Measurements from ENCODE around the gene BAIAP2.
"Not testable (repeated sequence)": the region's sequence is repeated elsewhere in the genome, so short reads cannot be mapped to it uniquely, and the experiment has no call there.

The BAIAP2 gene

DNA sequence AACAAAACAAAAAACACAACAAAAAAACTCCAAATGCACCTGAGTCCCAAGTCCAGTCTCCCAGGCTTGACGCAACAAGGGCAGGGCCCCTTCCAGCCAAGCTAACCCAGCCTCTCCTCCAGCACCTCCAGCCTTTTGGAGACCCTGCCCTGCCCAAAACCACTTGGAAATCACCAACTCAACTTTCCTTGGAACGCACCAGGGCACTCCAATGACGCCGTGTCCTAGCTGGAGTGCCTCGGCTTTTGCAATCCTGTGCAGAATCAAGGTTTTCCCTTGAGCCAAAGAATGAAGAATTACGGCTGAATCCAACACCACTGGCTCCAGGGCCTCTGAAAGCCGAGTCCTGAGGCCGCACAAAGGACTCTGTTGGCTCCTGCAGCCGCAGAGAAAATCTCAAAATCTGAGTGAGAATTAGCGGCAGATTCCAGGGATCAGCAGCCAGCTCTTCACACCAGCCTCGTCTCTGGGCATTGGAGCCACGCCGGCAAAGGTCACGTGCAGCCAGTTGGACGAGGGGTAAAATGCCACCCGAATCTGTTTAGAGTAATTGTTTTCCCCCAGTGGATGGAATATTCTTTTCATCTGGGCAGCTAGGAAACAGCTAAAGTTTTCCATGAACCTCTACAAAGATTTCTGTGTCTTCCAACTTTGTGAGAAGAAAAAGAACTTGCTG, 9.7 kb upstream of the BAIAP2 start:
- DNase-seq = no peak

DNA sequence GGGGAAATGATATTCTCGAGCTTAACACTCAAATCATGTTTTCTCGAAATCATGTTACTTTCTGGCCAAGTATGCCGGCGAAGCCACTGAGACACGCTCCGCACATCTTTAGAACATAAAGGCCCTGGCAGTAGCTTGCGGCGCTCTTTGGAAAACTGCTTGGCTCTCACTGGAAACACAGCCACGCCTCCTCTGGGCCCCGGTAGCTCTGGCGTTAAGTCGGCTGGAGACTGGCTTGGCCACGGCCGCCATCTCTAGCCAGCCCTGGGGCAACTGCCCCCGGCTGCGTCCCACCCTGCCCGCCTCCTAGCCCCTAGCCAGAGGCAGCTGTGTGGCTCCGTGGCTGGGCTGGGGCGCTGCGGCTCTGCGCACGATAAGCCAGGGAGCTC, 9.2 kb upstream of the BAIAP2 start:
- no peak for DNase-seq

DNA sequence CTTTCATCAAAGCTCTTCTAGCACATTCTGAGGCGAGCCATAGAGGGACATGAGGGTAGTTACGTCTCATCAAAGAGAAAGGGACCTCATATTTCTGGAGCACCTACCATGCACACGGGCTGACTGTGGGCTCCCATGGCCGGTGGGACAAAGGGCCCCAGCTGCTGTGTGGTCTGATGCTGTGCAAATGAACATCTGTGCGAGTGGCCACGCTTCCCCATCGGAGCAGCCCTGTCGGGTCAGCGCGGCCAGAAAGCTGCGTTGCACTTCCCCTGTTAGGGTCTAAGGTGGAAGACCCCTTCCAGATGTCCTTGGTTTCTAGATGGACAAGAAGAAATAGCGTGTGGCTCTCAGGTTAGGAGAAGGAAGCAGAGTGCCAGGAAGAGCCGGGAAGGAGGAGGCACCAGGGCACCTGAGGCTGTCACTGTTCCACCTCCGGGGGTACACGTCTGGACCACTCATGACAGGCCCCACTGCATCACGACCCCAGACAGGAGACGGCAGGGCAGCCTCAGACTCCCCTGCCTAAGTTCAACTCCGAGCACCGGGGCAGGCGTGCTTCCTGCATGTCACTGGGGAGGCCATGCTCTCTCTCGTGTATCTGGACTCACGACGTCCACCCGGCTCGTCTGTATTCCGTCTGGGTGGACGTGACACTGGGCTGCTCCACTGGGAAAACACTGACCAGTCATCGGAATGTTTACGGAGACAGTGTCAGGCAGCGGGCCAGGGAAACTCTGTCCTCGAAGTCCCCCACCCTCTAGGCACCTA, 8.5 kb upstream of the BAIAP2 start:
- DNase-seq = no peak

DNA sequence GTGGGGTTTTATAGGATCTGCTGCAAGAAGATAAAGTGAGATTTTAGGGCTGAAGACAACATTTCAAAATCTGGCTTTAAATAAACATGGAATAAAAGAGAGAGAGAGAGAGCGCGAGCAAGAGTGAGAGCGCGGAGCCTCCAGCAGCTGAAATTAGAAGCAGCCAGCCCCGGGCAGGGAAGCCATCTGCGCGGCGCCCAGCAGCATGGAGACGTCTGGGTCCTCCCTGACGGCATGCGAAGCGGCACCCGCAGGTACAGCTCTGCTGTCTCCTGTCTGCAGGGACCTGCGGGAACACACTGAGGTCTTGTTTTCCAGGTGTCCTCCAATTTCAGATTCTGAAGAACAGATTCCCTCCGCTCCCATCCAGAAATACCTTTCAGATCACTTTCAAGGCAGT, 7.9 kb upstream of the BAIAP2 start:
- DNase-seq = peak in 2 of 3 experiments; percentile 37 to 58

DNA sequence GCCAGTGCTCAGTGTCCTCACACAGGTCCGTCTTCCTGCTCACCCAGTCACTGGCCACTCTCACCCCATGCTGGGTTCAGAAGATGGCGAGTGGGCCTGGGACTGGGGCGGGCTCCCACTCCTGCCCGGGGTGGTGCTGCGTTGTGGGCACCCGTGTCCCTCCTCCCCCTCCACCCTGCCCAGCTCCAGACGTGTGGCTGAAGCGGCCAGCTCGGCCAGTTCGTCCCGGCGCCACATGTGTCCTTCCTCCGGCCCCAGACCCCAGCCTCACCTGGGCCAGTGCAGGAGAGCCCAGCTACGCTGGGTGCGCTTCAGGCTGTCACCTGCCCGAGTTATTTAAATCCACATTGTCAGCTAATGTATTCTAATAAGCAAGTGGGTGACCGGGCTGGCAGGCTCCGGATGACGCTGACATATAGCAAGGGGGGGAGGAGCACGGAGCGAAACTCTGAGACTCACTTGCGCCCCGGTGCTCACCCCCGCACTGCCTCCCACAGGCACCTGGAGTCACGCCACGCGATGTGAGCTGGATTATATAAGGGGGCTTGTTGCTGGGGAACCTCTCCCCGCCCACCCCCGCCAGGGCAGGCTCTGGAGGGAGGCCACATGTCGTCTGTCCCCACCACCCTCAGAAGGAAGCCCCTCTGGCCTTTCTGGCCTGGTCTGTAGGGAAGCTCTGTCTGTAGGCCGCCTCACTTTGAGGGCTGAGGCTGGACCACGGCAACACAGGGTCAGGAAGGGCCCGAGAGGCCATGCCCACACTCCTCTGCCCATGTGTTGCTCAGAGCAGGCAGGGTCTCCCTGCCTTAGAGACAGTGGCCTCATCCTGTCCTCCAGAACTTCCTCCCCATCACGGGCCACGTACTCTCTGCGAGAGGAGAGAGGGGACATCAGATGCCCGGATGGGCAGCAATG, 7.1 kb upstream of the BAIAP2 start:
- DNase-seq = peak in 2 of 3 experiments; percentile 34 to 41

DNA sequence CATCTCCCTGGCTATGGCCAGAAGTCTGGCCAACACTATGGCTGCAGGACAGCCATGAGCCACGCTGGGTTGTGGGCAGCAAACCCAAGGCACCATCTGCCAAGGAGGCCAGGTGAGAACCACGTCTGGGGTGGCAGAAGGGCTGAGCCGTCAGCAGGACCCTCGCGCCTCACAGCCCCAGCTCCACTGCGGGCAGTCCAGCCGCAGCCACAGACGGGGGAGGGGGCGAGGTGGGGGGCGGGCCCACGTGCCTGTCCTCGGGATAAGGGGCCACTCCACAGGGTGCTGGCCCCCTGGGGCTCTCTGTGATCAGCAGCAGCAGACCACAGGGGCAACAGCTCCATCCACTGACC, 6.5 kb upstream of the BAIAP2 start:
- DNase-seq = peak in 1 of 3 experiments; percentile 6

DNA sequence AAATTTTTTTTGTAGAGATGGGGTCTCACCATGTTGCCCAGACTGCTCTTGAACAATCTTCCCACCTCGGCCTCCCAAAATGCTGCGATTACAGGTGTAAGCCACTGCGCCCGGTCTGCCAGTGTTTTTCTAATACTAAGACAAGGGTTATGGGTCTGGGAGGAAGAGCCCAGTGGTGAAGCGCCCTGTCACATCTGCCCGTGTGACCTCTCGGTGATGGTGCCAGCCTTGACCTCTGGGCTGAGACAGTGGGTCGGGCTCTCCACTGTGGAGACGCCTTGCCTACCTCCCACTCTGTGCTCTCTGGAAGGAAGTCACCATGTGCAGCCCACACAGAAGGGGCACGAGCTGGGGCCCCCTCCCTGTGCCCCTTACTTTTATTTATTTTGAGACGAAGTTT, 5.1 kb upstream of the BAIAP2 start:
- no peak for DNase-seq

DNA sequence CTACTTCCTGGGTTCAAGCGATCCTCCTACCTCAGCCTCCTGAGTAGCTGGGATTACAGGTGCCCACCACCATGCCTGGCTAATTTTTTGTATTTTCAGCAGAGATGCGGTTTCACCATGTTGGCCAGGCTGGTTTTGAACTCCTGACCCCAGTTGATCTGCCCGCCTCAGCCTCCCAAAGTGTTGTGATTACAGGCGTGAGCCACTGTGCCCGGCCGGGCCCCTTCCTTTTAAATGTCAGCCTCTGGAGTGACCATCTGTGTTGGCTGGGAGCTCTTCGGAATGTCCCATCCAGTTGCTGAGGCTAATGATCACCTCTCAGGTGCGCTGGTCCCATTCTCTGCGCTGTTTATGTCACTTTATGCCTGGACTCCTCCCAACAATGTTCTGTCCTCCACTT, 4.6 kb upstream of the BAIAP2 start:
- not testable (repeated sequence) for DNase-seq

DNA sequence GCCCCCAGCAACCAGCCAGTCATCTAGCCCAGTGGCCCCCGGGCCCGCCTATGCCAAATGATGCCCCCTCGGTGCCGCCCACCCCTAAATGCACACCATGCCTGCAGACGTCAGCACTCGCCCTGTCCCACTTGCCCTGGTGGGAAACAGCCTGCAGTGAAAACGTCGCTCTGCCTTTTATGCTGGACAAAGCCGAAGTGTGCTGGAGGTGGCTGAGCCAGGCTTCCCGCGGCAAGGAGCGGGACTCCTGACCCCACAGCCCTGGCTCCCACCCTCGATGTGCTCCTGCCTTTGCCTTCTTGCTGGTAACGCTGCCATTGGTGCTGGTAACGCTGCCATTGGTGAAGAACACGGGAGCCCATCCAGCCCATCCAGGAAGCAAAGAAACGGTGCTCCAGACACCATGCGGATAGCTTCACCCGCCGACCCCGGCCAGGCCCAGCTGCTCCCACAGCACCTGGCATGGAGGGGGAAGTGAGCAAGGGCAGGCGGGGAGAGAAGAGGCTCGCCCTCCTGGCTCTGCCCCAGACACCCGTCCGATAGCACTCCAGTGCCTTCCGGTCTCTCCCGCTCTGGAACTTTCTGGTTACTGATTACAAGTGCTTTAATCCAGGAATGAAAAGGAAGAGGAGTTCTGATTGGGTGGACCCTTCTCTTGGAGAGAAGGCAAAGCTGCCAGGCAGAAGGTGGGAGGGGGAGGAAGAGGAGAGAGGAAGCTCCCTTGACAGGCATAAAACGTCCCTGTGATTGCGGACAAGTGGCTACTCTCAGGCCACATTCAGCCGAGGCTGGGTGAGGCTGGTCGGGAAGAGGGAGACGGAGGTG, 4.0 kb upstream of the BAIAP2 start:
- DNase-seq = no peak

DNA sequence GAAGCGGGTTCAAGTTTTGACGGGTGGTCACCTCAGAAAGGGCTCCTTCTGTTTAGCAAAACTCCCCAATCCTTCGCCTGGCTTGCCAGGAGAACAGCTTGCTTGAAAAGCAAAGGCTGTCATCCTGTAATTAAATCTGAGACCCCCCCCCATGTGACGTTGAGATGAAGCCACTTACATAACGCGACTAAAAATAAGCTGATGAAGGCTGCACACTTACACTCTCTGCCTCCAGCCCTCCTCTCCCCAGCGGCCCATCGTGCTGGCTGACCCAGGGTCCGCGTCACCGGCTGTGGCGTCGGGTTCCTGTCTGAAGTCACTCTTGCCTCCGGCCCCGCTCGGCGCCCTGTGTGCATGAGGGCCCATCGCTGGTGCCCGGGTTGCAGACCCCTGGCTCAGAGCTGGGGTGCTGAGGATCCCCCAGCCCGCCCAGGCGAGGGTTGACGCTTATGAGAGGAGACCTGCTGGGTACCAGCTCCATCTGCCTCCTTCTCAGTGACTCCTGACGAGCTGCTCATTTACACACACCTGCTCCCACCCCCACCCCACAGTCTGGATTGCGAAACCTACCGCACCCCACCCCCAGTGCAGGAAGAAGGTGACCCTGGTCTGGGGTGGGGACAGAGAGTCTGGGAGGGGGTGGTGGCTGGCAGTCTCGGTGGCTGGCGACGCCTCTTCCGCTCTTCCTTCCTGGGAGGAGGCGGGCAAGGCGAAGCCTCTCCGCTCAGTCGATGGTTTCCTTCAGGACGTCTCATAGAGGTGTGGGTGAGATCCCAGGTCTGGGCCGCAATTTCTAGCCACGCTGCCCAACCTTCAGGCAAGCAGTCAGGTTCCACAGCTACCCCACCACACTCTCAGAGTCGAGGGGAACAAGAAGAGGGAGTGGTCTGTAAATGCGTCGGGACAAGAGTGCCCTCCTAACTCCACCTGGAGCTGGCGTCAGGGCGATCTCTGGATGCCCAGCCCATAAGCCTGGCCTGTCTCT, 3.1 kb upstream of the BAIAP2 start:
- no peak for DNase-seq

DNA sequence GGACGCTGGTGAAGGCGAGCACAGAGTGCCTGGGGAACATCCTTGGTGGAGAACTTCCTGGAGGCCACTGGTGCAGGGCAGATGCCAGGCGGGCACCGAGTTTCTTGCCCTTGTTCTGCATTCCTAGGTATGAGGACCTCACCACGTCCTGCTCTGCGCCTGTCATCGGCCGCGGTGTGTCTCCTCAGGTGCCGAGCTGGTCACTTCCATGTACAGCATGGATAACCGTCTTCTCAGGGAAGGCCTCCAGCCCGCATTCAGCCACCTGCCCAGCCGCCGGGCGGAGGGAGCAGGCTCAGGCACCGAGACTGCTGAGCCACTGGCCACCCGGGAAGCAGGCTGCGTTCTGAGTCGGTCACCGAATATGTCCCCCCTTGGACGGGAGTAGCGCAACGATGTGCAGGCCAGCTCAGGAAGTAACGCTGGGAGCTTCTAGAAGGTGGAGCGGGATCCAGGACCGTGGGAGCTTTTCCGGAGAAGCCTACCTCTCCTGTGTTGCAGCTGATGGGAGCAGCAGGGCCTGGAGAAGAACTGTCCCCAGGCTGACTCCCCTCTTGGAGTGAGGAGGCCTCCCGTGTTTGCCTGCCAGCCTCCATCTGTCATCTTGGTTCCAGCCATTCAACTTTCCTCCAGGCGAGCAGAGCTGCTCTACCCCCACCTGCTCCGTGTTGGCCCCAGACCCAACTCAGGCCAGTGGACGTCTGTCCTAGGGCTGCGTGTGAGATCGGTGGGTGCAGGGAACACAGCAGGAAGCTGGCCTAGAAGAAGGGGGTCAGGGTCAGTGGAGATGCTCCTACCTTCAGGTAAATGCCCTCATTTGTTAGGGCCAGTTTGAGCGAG, 2.1 kb upstream of the BAIAP2 start:
- DNase-seq = no peak

DNA sequence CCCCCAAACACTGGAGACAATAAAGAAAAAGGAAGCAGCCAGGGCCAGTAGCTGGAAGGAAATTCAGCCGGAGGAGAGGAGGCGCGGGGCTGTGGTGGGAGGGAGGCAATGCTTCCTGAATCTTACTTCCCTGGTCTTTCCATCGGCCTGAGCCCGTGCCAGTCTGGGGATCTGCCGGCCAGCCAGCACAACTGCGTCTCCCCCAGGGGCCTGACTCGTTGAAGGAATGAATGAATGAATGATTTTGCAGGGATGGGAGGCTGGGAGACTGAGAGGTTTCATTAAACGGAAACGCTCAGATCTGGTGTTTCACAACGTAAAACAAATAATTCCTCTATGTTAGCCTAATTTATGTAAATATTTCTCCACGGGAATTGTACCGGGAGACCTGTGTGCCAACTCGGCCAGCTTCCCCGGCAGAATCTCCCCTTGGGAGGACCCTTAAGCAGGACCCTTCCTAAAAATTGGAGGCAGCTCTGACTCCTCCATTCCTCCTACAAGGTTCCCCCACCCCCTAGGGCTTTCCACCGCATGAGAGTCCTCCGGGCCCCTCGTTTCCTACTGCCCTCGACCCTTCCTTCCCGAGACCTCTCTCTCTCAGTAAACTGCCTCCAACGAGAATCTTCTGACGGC, 1.3 kb upstream of the BAIAP2 start:
- DNase-seq = no peak

DNA sequence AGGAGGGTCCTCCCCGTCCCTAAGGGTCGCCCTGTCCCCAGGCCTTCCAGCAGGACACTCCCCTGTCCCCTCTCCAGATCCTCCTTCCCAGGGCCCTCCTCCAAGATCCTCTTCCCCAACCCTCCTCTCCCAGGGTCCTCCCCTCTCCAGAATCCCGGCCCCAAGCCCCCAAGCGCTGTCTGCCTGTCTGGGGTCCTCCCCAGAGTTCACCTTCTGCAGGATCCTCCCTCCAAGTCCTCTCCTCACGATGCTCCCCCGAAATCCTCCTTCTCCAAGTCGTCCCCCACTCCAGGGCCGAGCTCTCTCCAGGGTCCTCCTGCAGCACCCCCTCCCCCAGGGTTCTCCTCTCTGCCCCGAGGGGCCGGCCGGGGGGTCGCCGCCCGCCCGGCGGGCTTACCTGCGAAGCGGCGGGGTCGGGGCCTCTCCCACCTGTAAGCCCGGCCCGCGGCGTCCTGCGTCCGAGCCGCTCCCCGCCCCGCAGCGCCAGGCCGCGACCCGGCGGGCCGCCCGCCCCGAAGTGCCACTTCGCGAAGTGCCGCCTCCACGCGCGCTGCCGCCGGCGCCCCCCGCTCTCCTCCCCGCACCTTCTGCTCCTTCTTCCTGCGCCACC, 678 bp upstream of the BAIAP2 start:
- DNase-seq = peak in 2 of 3 experiments; percentile 45 to 53

DNA sequence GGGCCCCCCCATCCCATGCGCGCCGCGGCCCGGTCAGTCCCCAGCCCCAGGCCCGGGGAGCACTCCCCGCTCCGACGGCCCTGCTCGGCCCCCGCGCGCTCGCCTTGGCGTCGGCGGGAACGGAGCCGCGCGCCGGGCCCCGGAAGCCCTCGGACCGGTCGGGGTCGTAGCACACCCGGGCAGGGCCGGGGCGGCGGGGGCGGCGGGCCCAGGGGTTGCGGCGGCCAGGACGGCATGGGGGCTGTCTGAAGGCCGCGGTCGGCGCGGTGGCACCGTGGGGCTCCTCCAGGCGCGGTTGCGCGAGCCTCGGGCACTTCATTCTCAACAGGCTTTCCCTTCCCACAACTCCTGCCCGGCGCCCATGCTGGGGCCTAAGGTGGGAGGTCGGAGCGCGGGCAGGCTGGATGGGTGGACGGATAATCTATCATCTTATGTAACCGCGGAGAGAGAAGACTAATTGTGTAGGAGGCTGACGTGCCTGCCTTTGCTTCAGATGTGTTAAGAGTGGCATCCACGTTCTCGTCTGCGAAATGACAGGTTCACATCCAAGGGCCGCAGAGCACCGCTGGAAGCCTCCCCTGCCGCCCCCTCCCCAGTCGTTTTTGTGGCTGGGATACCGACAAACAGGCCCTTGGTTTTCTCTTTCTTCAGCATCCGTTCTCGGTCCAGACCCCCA, 708 bp downstream of the BAIAP2 start:
- DNase-seq = peak; percentile 37 to 76 (median 62)

DNA sequence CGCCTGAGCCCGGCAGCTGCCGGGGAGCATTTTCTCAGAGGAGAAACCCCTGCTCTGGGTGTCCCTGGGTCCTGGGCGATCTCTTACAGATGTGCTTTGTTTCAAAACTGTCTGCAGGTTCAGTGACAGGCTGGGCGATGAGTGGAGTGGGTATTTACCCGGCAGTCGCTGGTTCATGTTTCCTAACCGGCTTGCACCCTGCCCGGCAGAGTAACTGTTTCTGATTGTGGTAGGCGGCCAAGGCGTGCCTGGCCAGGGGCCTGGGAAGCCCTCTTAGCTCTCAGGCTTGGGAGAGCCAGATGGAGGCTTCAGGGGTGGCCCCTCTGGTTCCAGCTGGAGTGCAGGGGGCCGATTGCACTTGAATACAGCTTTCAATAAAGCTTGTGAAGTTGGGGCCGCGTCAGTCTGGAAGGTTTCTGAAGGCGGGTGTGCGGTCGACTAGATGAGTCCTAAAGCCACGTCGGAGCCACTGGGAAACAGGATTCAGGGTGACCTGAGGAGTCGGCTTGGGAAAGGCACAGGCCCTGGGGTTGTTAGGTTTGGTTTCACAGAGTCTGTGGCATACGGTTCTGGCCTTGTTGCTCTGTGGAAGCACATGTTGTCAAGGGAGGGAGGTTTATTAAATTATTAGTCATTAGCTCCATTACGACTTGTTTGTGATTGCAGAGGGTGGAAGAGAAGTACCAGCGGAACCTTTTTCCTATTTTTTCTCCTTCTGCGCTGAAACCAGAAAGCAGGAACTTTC, 1.4 kb downstream of the BAIAP2 start:
- peak in 1 of 3 experiments; percentile 43 for DNase-seq

DNA sequence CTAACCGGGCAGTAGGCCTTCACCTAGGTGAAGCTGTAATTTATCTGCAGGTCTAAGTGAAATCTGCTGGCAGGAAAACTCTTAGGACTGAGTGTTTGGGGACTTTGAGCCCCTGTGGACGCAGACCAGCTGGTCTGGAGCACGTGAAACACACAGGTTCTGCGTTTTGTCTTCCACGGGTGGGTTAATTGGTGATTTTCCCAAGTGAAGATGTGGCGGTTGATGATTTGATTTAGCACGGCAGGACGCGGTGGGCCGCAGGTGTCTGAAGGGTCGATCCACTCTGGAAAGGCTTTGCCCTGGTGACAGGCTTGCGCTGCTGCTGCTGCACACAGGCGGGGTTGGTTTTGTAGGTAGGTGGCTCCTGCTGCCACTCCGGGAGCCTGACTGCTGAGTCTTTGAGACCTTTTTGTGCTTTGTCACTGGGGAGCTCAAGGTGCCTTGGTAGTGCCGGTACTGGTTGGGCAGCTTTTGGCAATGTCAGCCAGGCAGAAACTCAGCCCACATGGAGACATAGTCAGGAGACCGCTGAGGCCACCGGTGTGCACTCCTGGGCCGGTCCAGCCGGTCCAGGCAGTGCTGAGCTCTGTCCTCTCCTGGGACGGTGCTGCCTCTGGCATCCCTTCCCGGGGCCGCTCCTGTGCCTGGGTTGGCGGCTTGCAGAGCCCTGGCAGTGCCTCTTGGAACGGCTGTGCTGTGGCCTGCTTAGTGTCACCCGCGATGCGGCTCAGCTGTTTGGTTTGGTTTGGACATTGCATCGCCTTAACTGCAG, 2.3 kb downstream of the BAIAP2 start:
- no peak for DNase-seq

Measured in NCI-H1417 (cell line).